Activated CD4-positive, alpha-beta T cell treated with anti-CD3 and anti-CD28 coated beads, Interleukin-2, amount 50 U/mL, for 4 hours (primary cell): ENCODE data around the gene MT1A.
"Not testable (repeated sequence)": the region's sequence is repeated elsewhere in the genome, so short reads cannot be mapped to it uniquely, and the experiment has no call there.

ENCODE experiments used
- DNase-seq, 2 experiments: peaks; one replicate each; pipeline ENCODE4 v3.0.0-alpha.2; 2020

MT1A gene

DNA sequence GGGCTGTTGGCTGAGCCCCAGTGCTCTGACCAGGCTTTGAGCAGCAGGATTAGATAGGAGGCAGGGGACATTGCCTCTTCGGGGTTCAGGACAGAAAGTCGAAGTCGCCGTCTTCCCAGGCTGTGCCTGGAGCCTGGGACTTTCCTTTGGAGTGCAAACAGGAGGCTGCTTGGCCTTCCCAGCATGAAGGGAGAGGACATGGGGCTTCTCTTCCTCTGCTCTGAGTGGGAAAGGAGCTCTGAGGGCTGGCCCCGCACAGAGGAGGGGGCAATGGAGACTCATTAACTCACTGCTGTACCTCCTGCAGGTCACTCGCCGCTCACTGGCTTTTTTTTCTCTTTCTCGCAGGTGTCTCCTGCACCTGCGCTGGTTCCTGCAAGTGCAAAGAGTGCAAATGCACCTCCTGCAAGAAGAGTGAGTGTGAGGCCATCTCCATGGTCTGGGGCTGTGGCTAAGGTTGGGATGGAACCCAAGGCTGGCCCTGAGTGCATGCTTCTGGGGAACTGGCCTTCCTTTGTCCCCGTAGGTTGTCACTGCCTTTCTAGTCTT lies 19.9 kb downstream of the MT1A start:
- no peak for DNase-seq

DNA sequence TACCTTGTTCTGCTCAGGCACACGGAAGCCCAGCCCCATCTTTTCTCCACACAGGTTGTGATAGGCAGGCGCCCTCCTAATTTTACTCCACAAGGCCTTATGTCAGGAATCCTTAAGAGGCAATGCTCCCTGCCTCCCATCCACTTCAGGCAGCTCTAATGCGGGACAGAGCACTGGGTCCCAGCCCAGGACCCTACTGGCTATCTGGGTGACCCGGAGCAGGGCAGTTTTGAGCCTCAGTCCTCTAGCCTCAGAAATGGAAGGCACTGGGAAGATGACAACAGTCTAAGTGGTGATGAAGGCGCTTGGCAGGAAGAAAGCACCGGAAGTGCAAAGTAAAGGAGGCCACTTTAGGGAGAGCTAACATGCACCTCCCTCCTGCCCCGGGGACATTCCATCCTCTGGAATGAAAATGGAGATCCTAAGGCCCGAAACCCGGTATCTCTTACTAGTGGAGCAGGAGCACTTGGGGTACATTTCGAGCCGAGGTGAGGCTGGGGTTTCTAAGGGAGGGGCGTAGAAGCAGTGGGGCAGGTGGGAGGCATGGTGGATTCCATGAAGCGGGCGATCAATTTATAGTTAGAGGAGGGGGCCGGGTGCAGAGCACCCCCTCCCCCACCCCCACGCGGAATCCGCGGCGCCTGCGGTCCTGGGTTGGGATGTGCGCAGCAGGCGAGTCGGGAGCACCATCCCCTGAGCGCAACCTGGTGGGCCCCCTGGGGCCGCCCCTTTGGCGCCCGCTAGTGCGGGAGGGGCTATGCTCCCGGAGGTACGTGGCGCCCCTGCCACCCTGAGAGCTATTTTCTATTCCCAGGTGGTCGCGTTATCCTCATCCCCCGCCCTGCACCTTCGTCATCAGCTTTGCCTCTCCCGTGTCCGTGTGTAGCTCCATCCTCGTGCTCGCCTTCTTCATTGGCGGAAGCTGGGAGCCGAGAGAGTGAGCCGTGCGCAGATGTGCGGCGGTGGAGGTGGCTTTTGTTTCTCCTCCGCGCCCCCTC lies 24.2 kb downstream of the MT1A start:
- DNase-seq, result no peak

DNA sequence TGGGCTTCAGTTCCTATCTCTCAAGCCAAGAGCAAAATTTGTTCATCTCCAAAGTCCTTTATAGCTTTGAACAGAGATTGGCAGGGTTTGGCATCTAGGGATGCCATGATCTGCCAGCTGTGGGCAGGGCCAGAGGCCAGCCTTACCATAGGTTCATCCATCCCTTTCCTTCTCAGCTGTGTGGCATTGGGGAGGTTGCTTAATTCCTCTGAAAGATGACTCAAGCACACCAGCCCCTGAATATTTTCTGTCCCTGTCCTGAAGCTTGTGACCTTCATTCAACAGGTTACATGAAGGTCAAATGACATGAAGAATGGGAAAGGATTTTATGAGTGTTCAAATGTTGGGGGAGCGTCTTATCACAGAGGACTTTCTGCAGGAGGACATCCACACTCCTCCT lies 26.0 kb downstream of the MT1A start:
- DNase-seq, result no peak

DNA sequence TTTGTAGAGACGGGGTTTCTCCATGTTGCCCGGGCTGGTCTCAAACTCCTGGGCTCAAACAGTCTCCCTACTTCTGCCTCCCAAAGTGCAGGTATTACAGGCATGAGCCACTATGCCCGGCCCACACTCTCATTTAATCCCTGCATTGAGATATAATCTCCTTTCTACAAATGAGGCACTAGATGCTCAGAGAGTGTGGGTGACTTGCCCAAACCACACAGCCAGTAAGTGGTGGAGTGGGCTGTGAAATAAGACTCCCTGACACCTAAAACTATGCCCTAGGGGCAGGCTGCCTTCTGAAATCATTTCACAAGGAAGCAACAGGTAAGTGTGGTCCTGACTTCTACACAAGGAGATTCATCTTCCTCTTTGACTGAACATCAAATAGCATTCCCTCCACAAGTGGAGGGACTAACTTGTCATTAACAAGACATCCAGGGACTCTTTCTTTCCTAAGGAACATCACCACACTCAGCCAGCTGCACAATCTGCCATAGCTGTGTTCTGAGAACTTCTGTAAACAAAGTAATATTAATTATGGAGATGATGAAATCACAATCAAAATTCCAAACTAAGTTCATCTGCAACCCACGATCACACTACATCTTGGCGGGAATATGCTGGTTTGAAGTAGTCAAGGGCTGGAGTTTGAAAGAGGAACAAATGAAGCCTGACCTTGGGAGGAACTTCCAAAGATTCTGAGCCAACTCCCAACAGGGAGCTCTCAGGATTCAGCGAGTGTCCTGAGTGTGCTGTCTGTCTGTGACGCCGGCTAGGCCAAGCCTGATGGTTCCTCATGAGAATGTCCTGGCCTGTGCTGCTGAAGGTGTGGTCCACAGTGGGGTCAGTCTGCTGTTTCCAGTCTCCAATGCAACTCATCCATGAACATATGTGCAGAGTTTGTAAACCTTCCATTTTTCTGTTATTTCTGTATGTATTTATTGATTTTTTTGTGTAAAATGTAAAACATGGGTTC lies 27.1 kb downstream of the MT1A start:
- DNase-seq, result not testable (repeated sequence)

DNA sequence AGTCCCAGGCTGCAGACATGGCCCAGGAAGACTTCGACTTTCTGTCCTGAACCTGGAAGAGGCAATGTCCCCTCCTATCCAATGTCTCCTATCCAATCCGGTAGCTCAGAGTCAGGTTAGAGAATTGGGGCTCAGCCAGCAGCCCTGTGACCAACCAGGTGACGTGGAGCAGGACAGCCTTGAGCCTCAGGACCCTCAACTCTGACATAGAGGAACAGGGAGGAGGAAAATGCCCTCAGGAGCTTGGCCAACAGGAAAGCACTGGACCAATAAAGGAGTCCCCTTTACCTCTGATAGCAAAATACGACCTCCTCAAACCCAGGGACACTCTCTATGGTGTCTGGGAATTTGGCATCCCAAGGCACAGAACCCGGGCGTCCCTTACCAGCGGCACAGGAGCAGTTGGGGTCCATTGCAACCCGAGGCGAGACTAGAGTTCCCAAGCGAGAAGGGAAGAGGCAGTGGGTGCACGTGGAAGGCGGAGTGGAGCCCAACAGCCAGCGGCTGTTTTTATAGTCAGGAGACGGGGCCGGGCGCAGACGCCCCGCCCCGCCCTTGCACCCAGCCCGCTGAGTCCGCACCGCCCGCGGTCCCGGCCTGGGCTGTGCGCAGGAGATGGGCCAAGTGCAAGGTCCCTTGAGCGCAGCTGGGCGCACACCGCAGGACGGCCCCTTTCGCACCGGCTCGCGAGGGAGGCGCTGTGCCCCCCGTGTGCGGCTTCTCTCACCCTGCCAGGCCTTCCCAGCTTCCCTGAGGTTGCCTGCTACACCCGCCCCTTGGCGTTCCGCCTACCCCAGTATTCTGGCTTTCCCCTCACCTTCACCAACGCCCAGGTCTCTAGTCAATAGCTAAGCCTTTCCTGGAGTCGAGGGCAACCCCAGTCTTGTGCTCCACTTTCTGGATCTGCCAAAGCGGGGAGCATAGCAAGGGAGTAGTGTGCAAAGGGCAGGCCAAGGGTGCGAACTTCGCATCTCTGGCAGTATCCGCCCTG lies 29.4 kb downstream of the MT1A start, which contains the start of gene MT1G:
Gene MT1G (minus strand): TSS at position 485 of the 991 bp plus-strand sequence. CDS start 72 bp downstream, at position 413.
- no peak for DNase-seq

DNA sequence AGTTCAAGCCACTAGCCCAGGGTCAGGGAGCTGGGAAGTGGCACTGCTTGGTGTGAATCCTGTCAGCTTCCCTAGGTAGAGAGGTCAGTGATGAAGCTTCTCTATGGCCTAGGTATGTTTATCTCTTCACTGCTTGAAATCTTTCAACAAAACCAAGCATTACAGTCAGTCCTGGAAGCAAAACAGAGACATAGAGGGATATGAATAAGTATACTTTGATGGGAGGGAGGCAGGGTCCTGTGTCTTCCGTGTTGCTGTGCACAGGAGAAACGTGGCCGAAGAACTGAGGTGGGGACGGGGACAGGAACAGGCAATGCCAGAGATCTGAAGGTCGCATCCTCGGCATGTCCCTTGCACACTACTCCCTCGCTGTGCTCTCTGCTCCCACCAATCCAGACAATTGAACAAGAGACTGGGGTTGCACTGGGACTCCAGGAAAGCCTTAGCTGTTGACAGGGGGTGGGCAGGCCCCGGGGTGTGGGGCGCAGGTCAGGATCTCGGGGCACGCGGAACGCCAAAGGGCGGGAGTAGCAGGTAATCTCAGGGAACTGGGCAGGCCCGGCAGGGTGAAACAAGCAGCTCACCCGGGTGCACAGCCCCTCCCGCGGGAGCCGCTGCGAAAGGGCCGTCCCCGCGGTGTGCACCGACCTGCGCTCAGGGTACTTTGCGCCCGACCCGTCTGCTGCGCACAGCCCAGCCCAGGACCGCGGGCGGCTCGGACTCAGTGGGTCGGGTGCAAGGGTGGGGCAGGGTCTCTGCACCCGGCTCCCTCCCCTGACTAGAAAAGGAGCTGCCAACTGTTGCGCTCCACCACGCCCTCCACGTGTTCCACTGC lies 30.8 kb downstream of the MT1A start, which contains the start of gene MT1H:
Gene MT1H (plus strand): TSS at position 810 of the 835 bp plus-strand sequence. CDS start 71 bp downstream, outside the sequence.
- no peak for DNase-seq

- DNase-seq, result no peak
These were observed 31.6 kb downstream of the MT1A start for GRCh38 chr16:56669840-56670619.

DNA sequence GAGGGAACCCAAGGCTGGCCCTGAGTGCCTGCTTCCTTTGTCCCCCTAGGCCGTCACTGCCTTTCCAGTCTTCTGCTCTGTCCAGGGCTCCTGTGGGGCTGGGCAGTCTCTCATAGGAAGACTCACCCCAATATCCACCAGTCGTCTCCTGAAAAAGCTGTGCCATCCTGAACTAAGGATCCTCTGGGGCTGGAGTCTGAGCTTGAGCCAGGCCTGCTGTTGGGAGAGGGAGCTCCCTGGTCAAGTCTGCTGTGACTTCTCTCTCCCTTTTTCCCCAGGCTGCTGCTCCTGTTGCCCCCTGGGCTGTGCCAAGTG lies 32.1 kb downstream of the MT1A start:
- no peak for DNase-seq

DNA sequence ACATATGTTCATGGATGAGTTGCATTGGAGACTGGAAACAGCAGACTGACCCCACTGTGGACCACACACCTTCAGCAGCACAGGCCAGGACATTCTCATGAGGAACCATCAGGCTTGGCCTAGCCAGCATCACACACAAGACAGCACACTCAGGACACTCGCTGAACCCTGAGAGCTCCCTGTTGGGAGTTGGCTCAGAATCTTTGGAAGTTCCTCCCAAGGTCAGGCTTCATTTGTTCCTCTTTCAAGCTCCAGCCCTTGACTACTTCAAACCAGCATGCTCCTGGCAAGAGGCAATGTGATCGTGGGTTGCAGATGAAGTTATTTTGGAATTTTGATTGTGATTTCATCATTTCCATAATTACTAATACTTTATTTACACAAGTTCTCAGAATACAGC lies 33.2 kb downstream of the MT1A start:
- DNase-seq, result not testable (repeated sequence)

DNA sequence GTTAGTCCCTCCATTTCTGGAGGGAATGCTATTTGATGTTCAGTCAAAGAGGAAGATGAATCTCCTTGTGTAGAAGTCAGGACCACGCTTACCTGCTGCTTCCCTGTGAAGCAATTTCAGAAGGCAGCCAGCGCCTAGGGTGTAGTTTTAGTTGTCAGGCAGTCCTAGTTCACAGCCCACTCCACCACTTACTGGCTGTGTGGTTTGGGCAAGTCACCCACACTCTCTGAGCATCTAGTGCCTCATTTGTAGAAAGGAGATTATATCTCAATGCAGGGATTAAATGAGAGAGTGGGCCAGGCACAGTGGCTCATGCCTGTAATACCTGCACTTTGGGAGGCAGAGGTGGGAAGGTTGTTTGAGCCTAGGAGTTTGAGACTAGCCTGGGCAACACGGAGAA lies 33.7 kb downstream of the MT1A start:
- not testable (repeated sequence) for DNase-seq

GRCh38 chr16:56672761-56673536 lies 34.5 kb downstream of the MT1A start:
- no peak for DNase-seq

DNA sequence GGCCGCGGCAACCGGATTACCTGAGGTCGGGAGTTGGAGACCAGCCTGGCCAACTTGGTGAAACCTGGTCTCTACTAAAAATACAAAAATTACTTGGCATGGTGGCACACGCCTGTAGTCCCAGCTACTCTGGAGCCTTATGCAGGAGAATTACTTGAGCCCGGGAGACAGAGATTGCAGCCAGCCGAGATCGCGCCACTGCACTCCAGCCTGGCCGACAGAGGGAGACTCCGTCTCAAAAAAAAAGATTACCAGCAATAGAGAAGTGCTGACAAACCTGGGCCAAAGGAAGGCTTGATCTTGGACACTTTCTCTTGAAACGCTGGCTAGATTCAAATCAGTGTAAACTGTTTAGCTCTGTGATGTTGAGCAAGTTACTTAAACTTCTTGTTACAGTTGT lies 35.5 kb downstream of the MT1A start:
- no peak for DNase-seq

DNA sequence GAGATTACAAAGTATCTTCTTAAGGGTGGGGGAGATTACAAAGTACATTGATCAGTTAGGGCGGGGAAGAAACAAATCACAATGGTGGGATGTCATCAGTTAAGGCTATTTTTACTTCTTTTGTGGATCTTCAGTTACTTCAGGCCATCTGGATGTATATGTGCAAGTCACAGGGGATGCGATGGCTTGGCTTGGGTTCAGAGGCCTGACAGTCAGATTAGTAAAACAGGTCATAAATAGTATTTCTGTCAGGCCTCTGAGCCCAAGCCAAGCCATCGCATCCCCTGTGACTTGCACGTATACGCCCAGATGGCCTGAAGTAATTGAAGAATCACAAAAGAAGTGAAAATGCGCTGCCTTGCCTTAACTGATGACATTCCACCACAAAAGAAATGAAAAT lies 36.1 kb downstream of the MT1A start:
- not testable (repeated sequence) for DNase-seq

DNA sequence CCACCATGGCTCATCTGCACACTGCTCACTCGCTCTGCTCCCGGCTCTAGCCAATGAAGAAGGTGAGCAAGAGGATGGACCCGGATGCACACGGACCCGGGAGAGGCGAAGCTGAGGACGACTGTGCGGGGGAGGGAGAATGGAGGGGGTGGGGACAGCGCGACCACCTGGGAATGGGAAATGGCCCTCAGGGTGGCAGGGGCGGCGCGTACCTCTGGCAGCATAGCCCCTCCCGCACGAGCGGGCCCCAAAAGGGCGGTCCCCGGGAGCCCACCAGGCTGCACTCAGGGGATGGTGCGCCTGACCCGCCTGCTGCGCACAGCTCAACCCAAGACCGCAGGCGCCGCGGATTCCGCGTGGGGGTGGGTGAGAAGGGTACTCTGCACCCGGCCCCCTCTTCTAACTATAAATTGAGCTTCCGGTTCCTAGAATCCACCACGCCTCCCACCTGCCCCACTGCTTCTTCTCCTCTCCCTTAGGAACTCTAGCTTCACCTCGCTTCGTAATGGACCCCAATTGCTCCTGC lies 37.3 kb downstream of the MT1A start:
- peak; percentile 31 to 38 for DNase-seq

- DNase-seq, result no peak
These were observed 39.0 kb downstream of the MT1A start for GRCh38 chr16:56677474-56677873.

DNA sequence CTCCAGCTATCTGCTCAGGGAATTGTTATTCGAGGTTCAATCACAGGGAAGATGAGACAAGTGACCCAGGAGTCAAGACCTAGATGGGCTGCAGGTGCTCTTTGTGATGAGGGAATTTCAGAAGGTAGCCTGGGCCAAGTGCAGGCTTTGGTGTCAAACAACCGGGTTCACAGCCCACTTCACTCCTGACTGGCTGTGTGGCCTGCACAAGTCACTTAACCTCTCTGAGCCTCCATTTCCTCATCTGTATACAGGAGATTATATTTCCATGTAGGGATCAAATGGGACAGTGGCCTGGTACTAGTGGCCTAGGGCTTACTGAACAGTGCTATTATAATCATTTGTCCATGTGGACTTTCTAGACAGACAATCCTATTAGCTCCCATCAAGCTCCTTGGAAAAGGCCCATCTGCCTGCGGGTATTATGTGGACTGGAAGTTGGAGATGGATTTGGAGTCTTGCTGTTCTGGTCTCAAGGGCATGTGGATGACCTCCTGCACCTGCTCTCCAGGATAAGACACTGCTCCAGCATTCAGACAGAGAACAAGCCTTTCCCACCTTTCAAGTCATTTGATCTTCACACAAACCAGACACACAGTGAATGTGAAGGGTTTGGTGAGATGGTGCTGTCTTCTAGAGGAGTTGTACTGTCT lies 40.7 kb downstream of the MT1A start:
- DNase-seq, result no peak

DNA sequence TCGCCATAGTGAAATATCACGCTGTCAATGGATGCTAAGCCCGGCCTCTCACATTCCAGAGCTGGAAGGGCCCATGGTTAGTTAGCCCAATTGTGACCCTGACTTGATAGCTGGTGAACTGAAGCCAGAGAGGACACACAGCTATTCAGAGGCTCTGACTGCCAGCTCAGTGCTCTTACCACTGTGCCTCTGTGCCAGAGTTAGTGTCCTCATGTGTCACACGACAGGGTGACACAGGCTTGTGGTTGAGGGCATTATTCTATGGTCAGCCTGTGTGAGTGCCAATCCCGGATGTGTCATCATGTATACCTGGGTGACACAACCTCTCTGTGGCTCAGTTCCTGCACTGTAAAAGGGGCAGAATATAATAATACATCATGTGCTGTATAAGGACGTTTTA lies 41.4 kb downstream of the MT1A start:
- DNase-seq, result no peak
